HCT116 (cell line): ENCODE results near the gene BMP2. TPM values are rescaled to one million over a fixed set of nuclear protein-coding genes. Genes with fewer than 3 reads are reported as not detected.

Experiments
- ATAC-seq: fragments of 200-7000 bp; cut with Tn5 transposase; 2 replicates; pipeline ENCODE4 v1.9.1; 2020; ENCODE audit warnings: mild to moderate bottlenecking, moderate library complexity
- BruUV-seq: library from RNA; stranded (reverse); fragments of 400-500 nt; replicated peaks from 2 replicates; lab custom pipeline; 2021; lab: Mats Ljungman, UMichigan
- CTCF ChIA-PET: fragments of 300-600 bp; sonication (Branson Sonifier 250); formaldehyde crosslinking; loops from one replicate; lab custom pipeline; 2021; ENCODE audit warnings: antibody characterized with exemption; lab: Charles Lee
- POLR2A ChIA-PET: fragments of 300-600, 350-600 bp; sonication (Branson Sonifier 250); formaldehyde crosslinking; loops from one replicate; lab custom pipeline; 2021; ENCODE audit warnings: antibody characterized with exemption; lab: Charles Lee
- RAD21 ChIA-PET, 2 experiments: fragments of 300-600 bp; sonication (Branson Sonifier 250); formaldehyde crosslinking; loops; one replicate each; lab custom pipeline; 2023; ENCODE audit warnings: low total read pairs in 2 of 2; ENCODE audit not compliant: uncharacterized antibody in 2 of 2, unreplicated experiment in 2 of 2, low non-redundant PET in 1 of 2; lab: Charles Lee
- DNase-seq: peaks from one replicate; pipeline ENCODE4 v3.0.0-alpha.2; 2010; ENCODE audit warnings: low read depth, low spot score
- H2AFZ ChIP-seq: fragments of 200-600 bp; shearing (Covaris generic), sonication (generic); 2 replicates; pipeline ENCODE4 v1.6.1; 2017; ENCODE audit warnings: low read depth, mixed run types, mixed read lengths, antibody characterized with exemption, low read length; ENCODE audit not compliant: poor library complexity, severe bottlenecking
- H3K27ac ChIP-seq: 2 replicates; pipeline ENCODE4 v1.5.1; 2012; ENCODE audit warnings: low read depth, low read length
- H3K27me3 ChIP-seq: fragments of 200-600 bp; sonication (generic); 2 replicates; pipeline ENCODE4 v1.6.1; 2016; ENCODE audit warnings: mixed run types, low read length, mixed read lengths; ENCODE audit not compliant: insufficient read depth
- H3K36me3 ChIP-seq, 2 experiments: fragments of 200-500 bp in 1 of 2; fragments of 200-600 bp in 1 of 2; sonication (Bioruptor generic) in 1 of 2; sonication (generic) in 1 of 2; 2 replicates each; pipeline versions ENCODE4 v1.5.1 to v1.6.1; 2014 to 2016; ENCODE audit warnings: low read length in 2 of 2, inconsistent platforms in 1 of 2, mixed read lengths in 1 of 2, mixed run types in 1 of 2; ENCODE audit not compliant: insufficient read depth in 2 of 2, control insufficient read depth in 1 of 2
- H3K4me1 ChIP-seq, 2 experiments: fragments of 200-600 bp in 1 of 2; sonication (generic) in 1 of 2; 2 replicates each; pipeline versions ENCODE4 v1.5.1 to v1.6.1; 2012 to 2017; ENCODE audit warnings: low read length in 2 of 2, inconsistent platforms in 1 of 2, mild to moderate bottlenecking in 1 of 2, mixed read lengths in 1 of 2, mixed run types in 1 of 2, moderate library complexity in 1 of 2; ENCODE audit not compliant: insufficient read depth in 2 of 2, control insufficient read depth in 1 of 2
- H3K4me2 ChIP-seq: fragments of 200-600 bp; sonication (generic); 2 replicates; pipeline ENCODE4 v1.6.1; 2017; ENCODE audit warnings: mixed run types, low read length, mixed read lengths
- H3K4me3 ChIP-seq, 2 experiments: fragments of 200-600 bp in 1 of 2; sonication (generic) in 1 of 2; replicated peaks in 1 of 2; 2 replicates each; pipeline ENCODE4 v1.5.1; 2011 to 2016; ENCODE audit warnings: low read length in 2 of 2, control low read depth in 1 of 2, low read depth in 1 of 2, mild to moderate bottlenecking in 1 of 2, mixed read lengths in 1 of 2, mixed run types in 1 of 2
- H3K79me2 ChIP-seq: fragments of 200-600 bp; sonication (generic); 2 replicates; pipeline ENCODE4 v1.6.1; 2017; ENCODE audit warnings: mild to moderate bottlenecking, mixed run types, low read length, moderate library complexity, mixed read lengths; ENCODE audit not compliant: insufficient read depth
- H3K9ac ChIP-seq: fragments of 200-600 bp; sonication (generic); 2 replicates; pipeline ENCODE4 v1.6.1; 2016; ENCODE audit warnings: low read length, mixed read lengths
- H3K9me2 ChIP-seq: fragments of 200-600 bp; sonication (generic), shearing (Covaris generic); 2 replicates; pipeline ENCODE4 v1.6.1; 2017; ENCODE audit warnings: mixed run types, mild to moderate bottlenecking, moderate library complexity; ENCODE audit not compliant: insufficient read depth
- H3K9me3 ChIP-seq, 2 experiments: fragments of 200-500 bp in 1 of 2; fragments of 200-600 bp in 1 of 2; sonication (Bioruptor generic) in 1 of 2; sonication (generic) in 1 of 2; 2 replicates each; pipeline ENCODE4 v1.6.1; 2014 to 2017; ENCODE audit warnings: low read length in 2 of 2, mixed read lengths in 2 of 2, inconsistent platforms in 1 of 2, low read depth in 1 of 2, mild to moderate bottlenecking in 1 of 2, mixed run types in 1 of 2, moderate library complexity in 1 of 2; ENCODE audit not compliant: control insufficient read depth in 1 of 2, insufficient read depth in 1 of 2
- H4K20me1 ChIP-seq: fragments of 200-600 bp; sonication (generic), shearing (Covaris generic); 2 replicates; pipeline ENCODE4 v1.6.1; 2017; ENCODE audit warnings: mixed run types, mild to moderate bottlenecking, moderate library complexity; ENCODE audit not compliant: insufficient read depth
- ELF1 ChIP-seq: IDR thresholded peaks from 2 replicates; pipeline ENCODE4 v1.6.1; 2012; ENCODE audit warnings: low read depth, borderline replicate concordance
- JUND ChIP-seq: IDR thresholded peaks from 2 replicates; pipeline ENCODE4 v1.6.1; 2012
- POLR2A ChIP-seq: IDR thresholded peaks from 2 replicates; pipeline ENCODE4 v1.7.0; 2011; ENCODE audit warnings: borderline replicate concordance; ENCODE audit not compliant: insufficient read depth, insufficient read length; ENCODE audit errors: extremely low read depth
- RAD21 ChIP-seq: IDR thresholded peaks from 2 replicates; pipeline ENCODE4 v1.6.1; 2012; ENCODE audit warnings: low read depth, mild to moderate bottlenecking
- SP1 ChIP-seq: IDR thresholded peaks from 2 replicates; pipeline ENCODE4 v1.6.1; 2012; ENCODE audit warnings: low read depth
- YY1 ChIP-seq: IDR thresholded peaks from 2 replicates; pipeline ENCODE4 v1.6.1; 2011; ENCODE audit warnings: low read length, low read depth, moderate library complexity, mild to moderate bottlenecking; ENCODE audit not compliant: insufficient replicate concordance; ENCODE audit errors: extremely low read depth
- intact Hi-C: fragments of 100-400 bp; cut with micrococcal nuclease; formaldehyde crosslinking; loops from 2 replicates; pipeline ENCODE4 v1.10.0; 2022
- total RNA-seq: library from RNA; stranded (reverse); gene quantifications from one replicate; pipeline ENCODE4 v1.2.1, GENCODE V29; 2021; ENCODE audit not compliant: unreplicated experiment
- TF ChIP-seq, protein P1 (sequence below), 3 experiments: fragments of 200-600 bp in 1 of 3; sonication (generic) in 1 of 3; IDR thresholded peaks in 2 of 3; conservative IDR thresholded peaks in 1 of 3; 2 replicates each; pipeline ENCODE4 v1.5.1; 2012 to 2017; ENCODE audit warnings: low read depth in 2 of 3, low read length in 2 of 3, antibody characterized with exemption in 1 of 3, borderline replicate concordance in 1 of 3, control low read depth in 1 of 3, mild to moderate bottlenecking in 1 of 3, mixed read lengths in 1 of 3, mixed run types in 1 of 3, moderate library complexity in 1 of 3; ENCODE audit not compliant: insufficient read depth in 1 of 3
- TF ChIP-seq, protein P2 (sequence below): IDR thresholded peaks from 2 replicates; pipeline ENCODE4 v1.6.1; 2012; ENCODE audit warnings: low read depth
- TF ChIP-seq, protein P3 (sequence below): IDR thresholded peaks from 2 replicates; pipeline ENCODE4 v1.6.1; 2012
- TF ChIP-seq, protein P4 (sequence below): IDR thresholded peaks from 2 replicates; pipeline ENCODE4 v1.6.1; 2012

BMP2 gene
- total RNA-seq, 1 experiment from 2014 or later = 0.15 TPM

DNA sequence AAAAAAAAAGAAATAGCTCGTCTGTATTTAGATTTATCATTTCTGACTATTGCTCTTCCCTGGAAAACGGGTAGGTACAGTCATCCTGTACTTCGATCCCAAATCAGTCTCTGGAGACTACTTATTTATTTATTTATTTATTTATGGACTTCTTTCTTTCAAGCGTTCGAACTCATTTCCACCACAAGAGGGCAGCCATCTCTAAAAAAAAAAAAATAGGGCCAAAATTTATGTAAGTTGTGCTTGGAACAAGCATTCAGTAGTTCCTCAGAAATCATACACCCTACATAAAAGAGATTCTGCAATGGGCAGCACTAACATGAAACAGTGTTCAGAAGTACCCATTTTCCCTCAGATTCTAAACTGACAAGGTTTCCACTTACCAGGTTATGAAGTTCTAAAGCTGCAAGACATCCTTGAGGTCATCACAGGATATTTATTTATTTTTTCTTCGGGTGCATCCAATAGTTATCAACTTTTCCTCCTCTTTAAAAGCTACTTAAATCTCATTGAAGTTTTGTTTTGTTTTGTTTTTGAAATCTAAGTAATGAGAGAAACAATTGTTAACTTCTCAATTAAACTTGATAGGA, 1.9 kb upstream of the BMP2 start:
- Histone ChIP-seq H3K27me3 (no peaks in the 10 kb centered on the region), H4K20me1 (no peaks in the 10 kb centered on the region), H3K79me2 (no peaks in the 10 kb centered on the region), H3K9me2 (no peaks in the 10 kb centered on the region), H3K27ac (no peak overlapping the region), H2AFZ (no peak overlapping the region), H3K4me1 (no peaks in the 10 kb centered on the region), H3K4me3 (no peak overlapping the region), H3K36me3 (no peaks in the 10 kb centered on the region), H3K4me2 (no peak overlapping the region), H3K9me3 (no peaks in the 10 kb centered on the region; a peak in 1 of 4 replicates), H3K9ac (no peak overlapping the region)
- DNase-seq (peak; percentile 19), ATAC-seq (no peak)
- TF ChIP-seq, protein P1, sequence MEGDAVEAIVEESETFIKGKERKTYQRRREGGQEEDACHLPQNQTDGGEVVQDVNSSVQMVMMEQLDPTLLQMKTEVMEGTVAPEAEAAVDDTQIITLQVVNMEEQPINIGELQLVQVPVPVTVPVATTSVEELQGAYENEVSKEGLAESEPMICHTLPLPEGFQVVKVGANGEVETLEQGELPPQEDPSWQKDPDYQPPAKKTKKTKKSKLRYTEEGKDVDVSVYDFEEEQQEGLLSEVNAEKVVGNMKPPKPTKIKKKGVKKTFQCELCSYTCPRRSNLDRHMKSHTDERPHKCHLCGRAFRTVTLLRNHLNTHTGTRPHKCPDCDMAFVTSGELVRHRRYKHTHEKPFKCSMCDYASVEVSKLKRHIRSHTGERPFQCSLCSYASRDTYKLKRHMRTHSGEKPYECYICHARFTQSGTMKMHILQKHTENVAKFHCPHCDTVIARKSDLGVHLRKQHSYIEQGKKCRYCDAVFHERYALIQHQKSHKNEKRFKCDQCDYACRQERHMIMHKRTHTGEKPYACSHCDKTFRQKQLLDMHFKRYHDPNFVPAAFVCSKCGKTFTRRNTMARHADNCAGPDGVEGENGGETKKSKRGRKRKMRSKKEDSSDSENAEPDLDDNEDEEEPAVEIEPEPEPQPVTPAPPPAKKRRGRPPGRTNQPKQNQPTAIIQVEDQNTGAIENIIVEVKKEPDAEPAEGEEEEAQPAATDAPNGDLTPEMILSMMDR (IDR thresholded peaks at IDR 0.05 in 2 of 3, conservative IDR thresholded peaks at IDR 0.05 in 1 of 3; ENCODE audit: borderline replicate concordance in 1 of 3, insufficient read depth in 1 of 3, low read depth in 2 of 3, low read length in 2 of 3) = peak; percentile 14 to 32 (median 21); a peak in 3 of 6 replicates
- TF ChIP-seq, protein P2, sequence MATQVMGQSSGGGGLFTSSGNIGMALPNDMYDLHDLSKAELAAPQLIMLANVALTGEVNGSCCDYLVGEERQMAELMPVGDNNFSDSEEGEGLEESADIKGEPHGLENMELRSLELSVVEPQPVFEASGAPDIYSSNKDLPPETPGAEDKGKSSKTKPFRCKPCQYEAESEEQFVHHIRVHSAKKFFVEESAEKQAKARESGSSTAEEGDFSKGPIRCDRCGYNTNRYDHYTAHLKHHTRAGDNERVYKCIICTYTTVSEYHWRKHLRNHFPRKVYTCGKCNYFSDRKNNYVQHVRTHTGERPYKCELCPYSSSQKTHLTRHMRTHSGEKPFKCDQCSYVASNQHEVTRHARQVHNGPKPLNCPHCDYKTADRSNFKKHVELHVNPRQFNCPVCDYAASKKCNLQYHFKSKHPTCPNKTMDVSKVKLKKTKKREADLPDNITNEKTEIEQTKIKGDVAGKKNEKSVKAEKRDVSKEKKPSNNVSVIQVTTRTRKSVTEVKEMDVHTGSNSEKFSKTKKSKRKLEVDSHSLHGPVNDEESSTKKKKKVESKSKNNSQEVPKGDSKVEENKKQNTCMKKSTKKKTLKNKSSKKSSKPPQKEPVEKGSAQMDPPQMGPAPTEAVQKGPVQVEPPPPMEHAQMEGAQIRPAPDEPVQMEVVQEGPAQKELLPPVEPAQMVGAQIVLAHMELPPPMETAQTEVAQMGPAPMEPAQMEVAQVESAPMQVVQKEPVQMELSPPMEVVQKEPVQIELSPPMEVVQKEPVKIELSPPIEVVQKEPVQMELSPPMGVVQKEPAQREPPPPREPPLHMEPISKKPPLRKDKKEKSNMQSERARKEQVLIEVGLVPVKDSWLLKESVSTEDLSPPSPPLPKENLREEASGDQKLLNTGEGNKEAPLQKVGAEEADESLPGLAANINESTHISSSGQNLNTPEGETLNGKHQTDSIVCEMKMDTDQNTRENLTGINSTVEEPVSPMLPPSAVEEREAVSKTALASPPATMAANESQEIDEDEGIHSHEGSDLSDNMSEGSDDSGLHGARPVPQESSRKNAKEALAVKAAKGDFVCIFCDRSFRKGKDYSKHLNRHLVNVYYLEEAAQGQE = no peak
- TF ChIP-seq POLR2A = no peak
- peak; percentile 23; the same call in 1 of the 2 replicates for TF ChIP-seq RAD21
- TF ChIP-seq JUND = no peak
- TF ChIP-seq YY1 = no peak
- TF ChIP-seq SP1 = no peak
- TF ChIP-seq, protein P3, sequence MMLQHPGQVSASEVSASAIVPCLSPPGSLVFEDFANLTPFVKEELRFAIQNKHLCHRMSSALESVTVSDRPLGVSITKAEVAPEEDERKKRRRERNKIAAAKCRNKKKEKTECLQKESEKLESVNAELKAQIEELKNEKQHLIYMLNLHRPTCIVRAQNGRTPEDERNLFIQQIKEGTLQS = no peak
- TF ChIP-seq, protein P4, sequence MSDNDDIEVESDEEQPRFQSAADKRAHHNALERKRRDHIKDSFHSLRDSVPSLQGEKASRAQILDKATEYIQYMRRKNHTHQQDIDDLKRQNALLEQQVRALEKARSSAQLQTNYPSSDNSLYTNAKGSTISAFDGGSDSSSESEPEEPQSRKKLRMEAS = no peak
- no peak for TF ChIP-seq ELF1
- intact Hi-C loops = loop anchor here (5.0 to 10.0 kb wide), 5 partner anchors 612 to 1959 kb away; no protein-coding TSS in a partner anchor
- ChIA-PET RAD21 (no interaction called here), CTCF (interaction anchor here (0.7 to 1.4 kb wide), 2 partner anchors 149 to 506 kb away, joined by 3 read pairs; no protein-coding TSS in a partner anchor), POLR2A (no interaction called here)
- BruUV-seq = no TSS peak
